GM10847 (cell line): ENCODE measurements around the gene ARHGAP9.

Experiments used
- POLR2A ChIP-seq: IDR thresholded peaks from 2 replicates; pipeline ENCODE4 v1.6.1; 2011; ENCODE audit not compliant: insufficient read length; ENCODE audit errors: extremely low read depth

The ARHGAP9 gene

DNA sequence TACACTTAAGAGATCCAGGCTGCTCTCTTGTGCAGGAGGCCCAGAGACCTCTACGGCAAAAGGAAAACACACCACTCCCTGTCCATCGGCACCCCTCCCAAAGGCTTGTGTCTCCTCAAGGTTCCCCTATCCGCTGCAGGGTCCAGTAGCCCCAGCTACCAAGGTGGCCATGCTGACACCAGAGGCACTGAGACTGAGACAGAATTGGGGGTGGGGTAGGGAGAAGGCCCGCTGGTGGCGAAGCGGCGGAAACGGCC is 40.1 kb upstream of the ARHGAP9 start:
- TF ChIP-seq POLR2A = no peak

DNA sequence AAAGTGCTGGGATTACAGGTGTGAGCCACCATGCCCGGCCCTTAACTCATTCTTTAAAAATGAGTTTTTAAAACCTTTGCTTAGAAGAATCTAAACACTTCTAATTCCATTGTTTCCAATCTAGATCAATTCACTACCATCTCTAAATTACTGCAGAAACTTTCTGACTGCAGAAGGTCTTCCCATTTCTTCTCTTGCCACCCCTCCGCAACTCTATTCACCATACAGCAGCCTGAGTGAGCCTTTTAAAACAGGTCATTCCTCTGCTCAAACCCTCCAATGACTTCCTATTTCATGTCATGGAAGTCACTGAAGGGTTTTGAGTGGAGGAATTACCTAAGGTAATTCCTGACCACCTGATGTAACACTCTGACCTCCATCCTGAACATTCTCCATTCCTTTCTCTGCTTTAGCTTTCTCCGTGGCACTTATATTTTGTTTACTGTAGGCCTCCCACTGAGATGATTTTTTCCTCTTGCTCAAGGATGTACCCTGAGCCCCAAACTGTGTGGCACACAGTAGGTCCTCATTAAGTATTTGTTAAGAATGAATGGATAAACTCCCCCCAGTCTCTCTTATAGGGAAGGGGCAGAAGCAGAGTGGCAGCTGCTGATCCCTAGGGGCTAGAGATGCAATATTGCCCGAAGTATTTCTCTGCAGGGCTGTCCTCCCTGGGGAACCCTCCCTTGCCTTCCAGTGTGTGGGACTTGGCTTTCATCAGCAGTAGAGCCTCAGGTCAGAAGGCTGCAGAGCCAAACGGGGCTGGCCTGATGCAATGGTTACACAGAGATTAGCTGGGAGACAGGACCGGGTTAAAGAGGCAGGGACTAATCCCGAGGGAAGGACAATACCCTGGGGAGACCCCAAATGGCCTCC is 39.5 kb upstream of the ARHGAP9 start:
- TF ChIP-seq POLR2A = no peak

GRCh38 chr12:57518176-57518919 is 38.7 kb upstream of the ARHGAP9 start:
- TF ChIP-seq POLR2A = no peak

DNA sequence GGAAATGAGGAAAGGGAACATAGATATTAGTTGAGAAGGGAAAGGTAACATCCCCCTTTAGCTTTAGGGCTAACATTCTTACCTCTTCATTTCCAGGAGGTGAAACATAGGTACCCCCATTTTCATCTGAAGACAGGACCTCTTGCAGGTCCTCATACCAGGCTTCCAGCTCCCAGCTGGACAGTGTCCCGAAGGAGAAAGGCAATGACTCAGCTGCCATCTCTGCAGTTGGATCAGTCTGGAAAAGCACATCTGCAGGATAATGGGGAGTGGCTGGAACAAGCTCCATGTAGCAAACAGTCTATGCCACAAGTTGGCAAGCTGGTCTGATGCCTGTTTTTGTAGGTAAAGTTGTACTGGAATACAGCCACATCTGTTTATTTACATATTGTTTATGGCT is 37.5 kb upstream of the ARHGAP9 start:
- no peak for TF ChIP-seq POLR2A

DNA sequence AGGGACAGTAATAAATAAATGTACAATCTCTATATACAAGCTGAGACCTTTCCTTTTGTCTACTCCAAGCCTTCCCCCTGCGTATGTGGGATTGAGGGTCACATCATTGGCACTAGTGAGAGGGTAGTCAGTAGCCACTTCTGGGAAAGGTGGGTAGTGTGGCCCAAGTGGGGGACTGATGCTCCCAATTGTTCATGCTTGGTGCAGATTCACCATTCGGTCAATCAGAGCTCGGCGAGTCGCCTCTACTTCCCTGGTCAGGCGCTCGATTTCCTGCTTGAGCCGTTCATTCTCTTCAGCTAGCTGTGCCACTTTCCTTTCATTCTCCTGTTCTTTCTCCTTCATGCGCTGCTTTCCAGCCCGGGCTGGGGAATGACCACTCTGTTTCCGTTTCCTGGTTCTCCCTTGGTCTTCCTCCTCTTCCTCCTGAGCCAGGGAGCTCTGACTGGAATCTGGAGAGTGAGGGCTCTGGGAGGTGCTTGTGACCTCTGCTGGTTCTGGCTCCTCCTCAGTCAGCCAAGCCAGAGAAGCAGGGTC is 37.0 kb upstream of the ARHGAP9 start:
- no peak for TF ChIP-seq POLR2A

DNA sequence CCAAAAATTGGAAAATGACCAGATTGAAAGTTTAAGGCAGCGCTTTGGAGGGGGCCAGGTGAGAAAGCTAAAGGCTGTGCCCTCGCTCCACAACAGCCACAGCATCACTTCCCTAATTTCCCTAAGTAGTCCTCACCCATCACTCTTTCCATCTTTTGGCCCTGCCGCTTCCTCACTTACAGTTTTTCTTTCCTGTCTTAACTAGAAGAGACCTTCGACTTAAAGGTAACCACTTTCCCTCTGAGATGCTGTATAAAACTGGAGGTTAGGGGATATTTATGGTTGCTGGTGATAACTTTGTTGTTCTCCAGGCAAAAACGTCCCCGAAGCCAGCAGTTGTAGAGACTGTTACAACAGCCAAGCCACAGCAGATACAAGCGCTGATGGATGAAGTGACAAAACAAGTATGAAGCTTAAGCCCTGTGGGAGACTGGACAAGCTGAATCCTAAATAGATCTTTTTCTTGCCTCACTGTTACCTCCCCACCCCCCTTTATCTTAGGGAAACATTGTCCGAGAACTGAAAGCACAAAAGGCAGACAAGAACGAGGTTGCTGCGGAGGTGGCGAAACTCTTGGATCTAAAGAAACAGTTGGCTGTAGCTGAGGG is 36.4 kb upstream of the ARHGAP9 start:
- TF ChIP-seq POLR2A = no peak

DNA sequence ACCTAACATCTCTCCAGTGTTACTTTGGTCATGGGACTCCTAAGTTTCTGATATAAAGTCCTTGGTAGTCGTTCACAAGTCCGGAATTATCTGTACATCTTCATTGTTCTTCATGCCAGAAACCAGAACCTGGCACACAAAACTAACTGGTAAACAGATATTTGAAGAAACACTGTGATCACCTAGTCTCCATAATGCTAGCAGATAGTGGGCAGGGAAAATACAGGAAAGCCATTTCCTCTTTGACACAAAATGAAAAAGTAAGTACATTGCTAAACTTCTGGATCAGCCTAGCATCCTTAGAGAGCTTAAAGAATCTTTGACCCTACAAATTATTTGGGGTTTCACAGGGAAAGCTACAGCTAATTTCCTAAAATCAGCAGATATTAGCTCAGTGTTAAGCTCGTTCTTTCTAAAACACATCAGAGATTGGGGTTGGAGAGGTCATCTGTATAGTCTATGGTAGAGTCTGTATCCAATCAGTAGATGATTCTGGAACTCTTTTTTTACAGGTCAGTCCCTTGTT is 35.8 kb upstream of the ARHGAP9 start:
- TF ChIP-seq POLR2A = no peak

DNA sequence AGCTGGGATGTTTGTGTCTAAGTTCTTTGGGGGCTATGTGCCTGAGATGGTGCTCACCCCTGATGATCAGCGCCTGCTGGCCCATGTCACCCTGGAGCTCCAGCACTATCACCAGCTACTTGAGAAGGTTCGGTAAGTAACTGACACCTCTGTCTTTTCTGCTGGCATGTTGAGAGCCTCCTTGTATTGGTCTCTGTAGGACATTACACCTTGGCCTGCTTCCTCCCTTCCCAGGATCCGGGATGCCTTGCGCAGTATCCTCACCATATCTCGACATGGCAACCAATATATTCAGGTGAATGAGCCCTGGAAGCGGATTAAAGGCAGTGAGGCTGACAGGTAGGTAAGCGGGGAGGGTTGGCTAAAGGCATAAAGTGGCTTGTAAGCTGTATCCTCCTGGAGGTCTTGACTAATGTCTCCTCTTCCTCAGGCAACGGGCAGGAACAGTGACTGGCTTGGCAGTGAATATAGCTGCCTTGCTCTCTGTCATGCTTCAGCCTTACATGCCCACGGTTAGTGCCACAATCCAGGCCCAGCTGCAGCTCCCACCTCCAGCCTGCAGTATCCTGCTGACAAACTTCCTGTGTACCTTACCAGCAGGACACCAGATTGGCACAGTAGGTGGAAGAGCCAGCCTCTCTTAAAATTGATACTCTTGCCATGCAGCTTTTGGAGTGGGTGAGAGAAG is 35.2 kb upstream of the ARHGAP9 start:
- no peak for TF ChIP-seq POLR2A

GRCh38 chr12:57513266-57513665 is 33.6 kb upstream of the ARHGAP9 start:
- TF ChIP-seq POLR2A = no peak

GRCh38 chr12:57512665-57513064 is 33.0 kb upstream of the ARHGAP9 start:
- TF ChIP-seq POLR2A = no peak

- no peak for TF ChIP-seq POLR2A
These were observed 32.1 kb upstream of the ARHGAP9 start for GRCh38 chr12:57511588-57512325.

DNA sequence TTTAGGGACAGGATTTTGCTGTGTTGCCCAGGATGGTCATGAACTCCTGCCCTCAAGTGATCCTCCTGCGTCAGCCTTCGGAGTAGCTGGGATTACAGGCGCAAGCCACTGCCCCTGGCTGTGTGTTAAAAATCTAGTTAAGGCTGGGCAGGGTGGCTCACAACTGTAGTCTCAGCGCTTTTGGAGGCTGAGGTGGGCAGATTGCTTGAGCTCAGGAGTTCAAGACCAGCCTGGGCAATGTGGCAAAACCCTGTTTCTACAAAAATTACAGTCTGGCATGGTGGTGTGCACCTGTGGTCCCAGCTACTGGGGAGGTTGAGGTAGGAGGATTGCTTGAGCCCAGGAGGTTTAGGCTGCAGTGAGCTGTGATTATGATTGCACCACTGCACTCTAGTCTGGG is 31.5 kb upstream of the ARHGAP9 start:
- no peak for TF ChIP-seq POLR2A

GRCh38 chr12:57500213-57500612 is 20.5 kb upstream of the ARHGAP9 start:
- no peak for TF ChIP-seq POLR2A

- no peak for TF ChIP-seq POLR2A
These were observed 18.9 kb upstream of the ARHGAP9 start for GRCh38 chr12:57498571-57498970.

GRCh38 chr12:57498132-57498502 is 18.5 kb upstream of the ARHGAP9 start:
- no peak for TF ChIP-seq POLR2A
